ENCODE measurements around the gene IGFL1. TPM values are rescaled to one million over a fixed set of nuclear protein-coding genes. Genes with fewer than 3 reads are reported as not detected.
A peak's percentile ranks its signal among the peaks of the same experiment; 100 is the strongest.
"Not testable (repeated sequence)": the region's sequence is repeated elsewhere in the genome, so short reads cannot be mapped to it uniquely, and the experiment has no call there.

IGFL1 gene
- total RNA-seq, 5 donors from 2014 or later (not counting 1 experiment from before 2014, with no cell fraction given), result not detected

GRCh38 chr19:46193678-46194077 is 35.9 kb upstream of the IGFL1 start:
- Histone ChIP-seq H3K4me3 (ENCODE audit: control insufficient read depth in 1 of 2, extremely low read depth in 1 of 2, low read length in 1 of 2) (no peak overlapping the region), H3K27me3 (replicated peaks in 1 of 2; ENCODE audit: control insufficient read depth in 2 of 2, extremely low read depth in 1 of 2, insufficient read depth in 2 of 2, low read length in 1 of 2) (peaks cover 0 to 71% of the 10 kb centered on the region in 2 experiments), H3K9me3 (no peaks in the 10 kb centered on the region), H3K27ac (ENCODE audit: low read length) (no peak overlapping the region), H3K36me3 (ENCODE audit: control insufficient read depth in 2 of 2, extremely low read depth in 1 of 2, insufficient read depth in 1 of 2, low read length in 1 of 2) (no peaks in the 10 kb centered on the region), H3K4me1 (ENCODE audit: control insufficient read depth in 1 of 2, extremely low read depth in 1 of 2, insufficient read depth in 2 of 2, low read length in 2 of 2) (no peaks in the 10 kb centered on the region)
- no peak overlapping the region for H3K27ac Mint-ChIP-seq
- H3K27me3 Mint-ChIP-seq, result peaks cover 45 to 71% of the 10 kb centered on the region in 2 donors
- ATAC-seq (replicated peaks in 1 of 4) (no peak), DNase-seq (no peak)
- H3K9me3 Mint-ChIP-seq, result no peaks in the 10 kb centered on the region
- WGBS (ENCODE audit: insufficient coverage), result 70% methylated on average over 3 of the region's 4 CpGs
- H3K4me3 Mint-ChIP-seq, result no peak overlapping the region
- ChIA-PET CTCF (no interaction called here), POLR2A (no interaction called here)
- no peaks in the 10 kb centered on the region for H3K36me3 Mint-ChIP-seq
- no peaks in the 10 kb centered on the region for H3K4me1 Mint-ChIP-seq

- Mint-ChIP-seq H3K36me3 (no peaks in the 10 kb centered on the region), H3K4me1 (no peaks in the 10 kb centered on the region), H3K27me3 (peaks cover 39 to 59% of the 10 kb centered on the region in 2 donors), H3K27ac (no peak overlapping the region), H3K4me3 (no peak overlapping the region), H3K9me3 (no peaks in the 10 kb centered on the region)
- WGBS (ENCODE audit: insufficient coverage), result 92% methylated on average over 2 of the region's 3 CpGs
- Histone ChIP-seq H3K36me3 (ENCODE audit: control insufficient read depth in 2 of 2, extremely low read depth in 1 of 2, insufficient read depth in 1 of 2, low read length in 1 of 2) (no peaks in the 10 kb centered on the region), H3K9me3 (no peaks in the 10 kb centered on the region), H3K27me3 (replicated peaks in 1 of 2; ENCODE audit: control insufficient read depth in 2 of 2, extremely low read depth in 1 of 2, insufficient read depth in 2 of 2, low read length in 1 of 2) (peaks cover 0 to 64% of the 10 kb centered on the region in 2 experiments), H3K4me3 (ENCODE audit: control insufficient read depth in 1 of 2, extremely low read depth in 1 of 2, low read length in 1 of 2) (no peak overlapping the region), H3K4me1 (ENCODE audit: control insufficient read depth in 1 of 2, extremely low read depth in 1 of 2, insufficient read depth in 2 of 2, low read length in 2 of 2) (no peaks in the 10 kb centered on the region), H3K27ac (ENCODE audit: low read length) (no peak overlapping the region)
- DNase-seq (no peak), ATAC-seq (replicated peaks in 1 of 4) (no peak)
- ChIA-PET CTCF (interaction anchor here in 1 of 2 donors (0.6 kb wide), 1 partner anchor 493 kb away, joined by 3 read pairs; no protein-coding TSS in a partner anchor), POLR2A (no interaction called here)
Measured at GRCh38 chr19:46195104-46195503, 34.4 kb upstream of the IGFL1 start.

GRCh38 chr19:46195919-46196318 is 33.6 kb upstream of the IGFL1 start:
- H3K27me3 ChIP-seq (replicated peaks in 1 of 2; ENCODE audit: control insufficient read depth in 2 of 2, extremely low read depth in 1 of 2, insufficient read depth in 2 of 2, low read length in 1 of 2), result peaks cover 0 to 57% of the 10 kb centered on the region in 2 experiments
- H3K9me3 Mint-ChIP-seq; H3K4me1 ChIP-seq (ENCODE audit: control insufficient read depth in 1 of 2, extremely low read depth in 1 of 2, insufficient read depth in 2 of 2, low read length in 2 of 2); H3K9me3 ChIP-seq; POLR2A ChIA-PET; H3K4me1 Mint-ChIP-seq; H3K27ac ChIP-seq (ENCODE audit: low read length); H3K4me3 Mint-ChIP-seq; DNase-seq; H3K27ac Mint-ChIP-seq; ATAC-seq (replicated peaks in 1 of 4); H3K36me3 ChIP-seq (ENCODE audit: control insufficient read depth in 2 of 2, extremely low read depth in 1 of 2, insufficient read depth in 1 of 2, low read length in 1 of 2); H3K4me3 ChIP-seq (ENCODE audit: control insufficient read depth in 1 of 2, extremely low read depth in 1 of 2, low read length in 1 of 2); H3K36me3 Mint-ChIP-seq; CTCF ChIA-PET: not testable (repeated sequence)
- peaks cover 34 to 52% of the 10 kb centered on the region in 2 donors for H3K27me3 Mint-ChIP-seq
- WGBS (ENCODE audit: insufficient coverage), result 23% methylated on average over 2 of the region's 7 CpGs

- Mint-ChIP-seq H3K9me3 (no peaks in the 10 kb centered on the region), H3K4me1 (no peaks in the 10 kb centered on the region), H3K27me3 (peaks cover 31 to 52% of the 10 kb centered on the region in 2 donors), H3K4me3 (no peak overlapping the region), H3K27ac (no peak overlapping the region), H3K36me3 (no peaks in the 10 kb centered on the region)
- no peak overlapping the region for H3K27ac ChIP-seq (ENCODE audit: low read length)
- CTCF ChIA-PET, result no interaction called here
- DNase-seq, result no peak
- 41% methylated on average over 7 of the region's 8 CpGs for WGBS (ENCODE audit: insufficient coverage)
- peaks cover 0 to 59% of the 10 kb centered on the region in 2 experiments for H3K27me3 ChIP-seq (replicated peaks in 1 of 2; ENCODE audit: control insufficient read depth in 2 of 2, extremely low read depth in 1 of 2, insufficient read depth in 2 of 2, low read length in 1 of 2)
- no peaks in the 10 kb centered on the region for H3K4me1 ChIP-seq (ENCODE audit: control insufficient read depth in 1 of 2, extremely low read depth in 1 of 2, insufficient read depth in 2 of 2, low read length in 2 of 2)
- H3K4me3 ChIP-seq (ENCODE audit: control insufficient read depth in 1 of 2, extremely low read depth in 1 of 2, low read length in 1 of 2), result no peak overlapping the region
- POLR2A ChIA-PET, result no interaction called here
- H3K36me3 ChIP-seq (ENCODE audit: control insufficient read depth in 2 of 2, extremely low read depth in 1 of 2, insufficient read depth in 1 of 2, low read length in 1 of 2), result no peaks in the 10 kb centered on the region
- no peak for ATAC-seq (replicated peaks in 1 of 4)
- H3K9me3 ChIP-seq, result no peaks in the 10 kb centered on the region
Measured at GRCh38 chr19:46196410-46197124, 33.0 kb upstream of the IGFL1 start.

- no peak overlapping the region for H3K4me3 ChIP-seq (ENCODE audit: control insufficient read depth in 1 of 2, extremely low read depth in 1 of 2, low read length in 1 of 2)
- no peak overlapping the region for H3K27ac ChIP-seq (ENCODE audit: low read length)
- Mint-ChIP-seq H3K9me3 (no peaks in the 10 kb centered on the region), H3K27ac (peak overlapping the region in 1 of 2 donors; percentile 41), H3K4me3 (no peak overlapping the region), H3K4me1 (no peaks in the 10 kb centered on the region), H3K36me3 (no peaks in the 10 kb centered on the region), H3K27me3 (peaks cover 37 to 54% of the 10 kb centered on the region in 2 donors)
- no peaks in the 10 kb centered on the region for H3K9me3 ChIP-seq
- no peaks in the 10 kb centered on the region for H3K36me3 ChIP-seq (ENCODE audit: control insufficient read depth in 2 of 2, extremely low read depth in 1 of 2, insufficient read depth in 1 of 2, low read length in 1 of 2)
- ChIA-PET CTCF (no interaction called here), POLR2A (no interaction called here)
- ATAC-seq (replicated peaks in 1 of 4) (no peak), DNase-seq (no peak)
- 58% methylated on average over 2 of the region's 4 CpGs for WGBS (ENCODE audit: insufficient coverage)
- H3K27me3 ChIP-seq (replicated peaks in 1 of 2; ENCODE audit: control insufficient read depth in 2 of 2, extremely low read depth in 1 of 2, insufficient read depth in 2 of 2, low read length in 1 of 2), result peaks cover 0 to 55% of the 10 kb centered on the region in 2 experiments
- no peaks in the 10 kb centered on the region for H3K4me1 ChIP-seq (ENCODE audit: control insufficient read depth in 1 of 2, extremely low read depth in 1 of 2, insufficient read depth in 2 of 2, low read length in 2 of 2)
Measured at GRCh38 chr19:46197314-46198070, 32.0 kb upstream of the IGFL1 start.

GRCh38 chr19:46198756-46199155 is 30.8 kb upstream of the IGFL1 start:
- Mint-ChIP-seq H3K9me3 (no peaks in the 10 kb centered on the region), H3K4me3 (no peak overlapping the region), H3K36me3 (no peaks in the 10 kb centered on the region), H3K27ac (no peak overlapping the region), H3K4me1 (no peaks in the 10 kb centered on the region), H3K27me3 (peaks cover 43 to 53% of the 10 kb centered on the region in 2 donors)
- Histone ChIP-seq H3K4me1 (ENCODE audit: control insufficient read depth in 1 of 2, extremely low read depth in 1 of 2, insufficient read depth in 2 of 2, low read length in 2 of 2) (no peaks in the 10 kb centered on the region), H3K36me3 (ENCODE audit: control insufficient read depth in 2 of 2, extremely low read depth in 1 of 2, insufficient read depth in 1 of 2, low read length in 1 of 2) (no peaks in the 10 kb centered on the region), H3K9me3 (no peaks in the 10 kb centered on the region), H3K4me3 (ENCODE audit: control insufficient read depth in 1 of 2, extremely low read depth in 1 of 2, low read length in 1 of 2) (no peak overlapping the region), H3K27ac (ENCODE audit: low read length) (no peak overlapping the region), H3K27me3 (replicated peaks in 1 of 2; ENCODE audit: control insufficient read depth in 2 of 2, extremely low read depth in 1 of 2, insufficient read depth in 2 of 2, low read length in 1 of 2) (peaks cover 0 to 47% of the 10 kb centered on the region in 2 experiments)
- DNase-seq (no peak), ATAC-seq (replicated peaks in 1 of 4) (no peak)
- POLR2A ChIA-PET, result no interaction called here
- CTCF ChIA-PET, result no interaction called here
- 75% methylated on average over 2 of the region's 3 CpGs for WGBS (ENCODE audit: insufficient coverage)
